ENCODE results near the gene ANKRD34C.

Gene ANKRD34C

DNA sequence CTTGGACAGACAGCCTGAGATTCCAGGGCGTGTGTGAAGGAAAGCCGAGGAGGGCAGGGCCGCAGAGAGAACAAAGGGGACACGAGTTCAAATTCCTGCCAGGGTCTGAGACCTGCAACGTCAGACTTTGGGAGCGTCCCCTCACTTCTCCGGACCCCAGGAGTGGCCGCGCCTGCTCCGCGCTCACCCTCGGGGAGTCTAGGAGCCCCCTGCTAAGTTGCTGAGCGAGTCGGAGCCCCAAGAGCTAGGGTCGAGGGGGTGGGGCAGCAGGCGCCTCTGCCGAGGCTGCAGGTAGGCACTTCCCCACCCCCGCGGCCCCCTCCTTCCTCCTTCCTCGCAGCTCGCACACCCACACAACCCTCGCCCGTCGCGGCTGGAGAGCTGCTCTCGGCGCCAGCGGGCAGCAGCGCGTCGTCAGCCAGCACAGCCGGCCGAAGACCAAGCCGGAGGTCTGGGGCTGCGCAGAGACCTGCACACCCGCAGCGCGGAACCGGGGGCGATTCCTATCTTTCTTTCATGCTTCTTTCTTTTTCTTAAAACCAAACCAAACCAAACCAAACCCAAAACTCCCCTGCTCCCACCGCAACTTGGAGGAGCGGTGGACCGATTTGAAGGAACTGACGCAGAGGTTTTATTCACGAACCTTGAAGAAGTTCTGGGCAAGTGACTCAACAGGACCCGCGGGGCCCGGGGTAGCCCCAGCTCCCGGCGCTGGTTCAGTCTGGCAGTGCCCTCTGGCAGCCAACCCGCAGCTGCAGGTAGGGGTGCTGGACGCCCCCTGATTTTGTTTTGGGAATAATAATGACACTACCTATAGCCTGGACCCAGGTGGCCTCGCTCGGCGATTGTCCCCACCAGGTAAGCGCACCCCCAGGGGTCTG lies at the start of gene ANKRD34C:
Gene ANKRD34C (plus strand): TSS at position 352 of the 881 bp plus-strand sequence. CDS start 10,563 bp downstream, outside the sequence.
- DNase-seq (ENCODE audit: low read depth) = no peak

DNA sequence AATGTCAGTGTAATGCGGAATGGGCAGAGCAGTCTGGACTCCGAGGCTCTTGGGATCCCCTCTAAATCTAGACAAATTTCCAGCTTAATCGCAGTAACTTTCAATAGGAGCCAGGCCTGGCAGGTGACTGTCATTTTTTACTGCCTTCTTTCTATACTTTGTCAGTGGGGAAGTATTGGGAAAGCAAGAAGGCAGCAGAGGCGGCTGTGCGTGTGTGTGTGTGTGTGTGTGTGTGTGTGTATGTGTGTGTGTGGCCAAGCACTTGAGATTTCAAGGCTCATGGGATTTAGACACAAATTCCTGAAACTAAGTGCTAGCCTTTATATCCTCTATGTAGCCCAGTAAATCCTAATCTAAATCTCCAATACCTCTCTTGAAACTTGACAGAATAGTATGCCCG lies 49.3 kb upstream of the ANKRD34C start:
- no peak for DNase-seq (ENCODE audit: low read depth)

DNA sequence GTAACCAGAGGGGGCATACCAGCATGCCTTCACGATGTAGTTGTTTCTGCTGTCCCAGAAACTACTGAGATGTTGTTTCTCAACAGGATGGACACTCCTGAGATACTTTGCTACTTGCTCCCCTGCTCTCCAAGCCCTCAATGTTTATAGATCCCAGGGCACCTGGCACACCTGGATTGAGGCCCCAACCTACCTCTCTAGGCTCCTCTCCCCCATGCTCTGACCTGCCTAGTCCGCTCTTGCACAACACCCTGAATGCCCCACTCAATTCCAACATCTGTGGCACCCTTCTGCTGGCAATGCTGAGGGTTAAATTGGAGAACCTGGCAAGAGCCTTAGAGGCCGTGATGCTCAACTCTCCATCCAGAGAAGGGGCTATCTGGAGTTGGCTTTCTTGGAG lies 42.5 kb upstream of the ANKRD34C start:
- no peak for DNase-seq (ENCODE audit: low read depth)

DNA sequence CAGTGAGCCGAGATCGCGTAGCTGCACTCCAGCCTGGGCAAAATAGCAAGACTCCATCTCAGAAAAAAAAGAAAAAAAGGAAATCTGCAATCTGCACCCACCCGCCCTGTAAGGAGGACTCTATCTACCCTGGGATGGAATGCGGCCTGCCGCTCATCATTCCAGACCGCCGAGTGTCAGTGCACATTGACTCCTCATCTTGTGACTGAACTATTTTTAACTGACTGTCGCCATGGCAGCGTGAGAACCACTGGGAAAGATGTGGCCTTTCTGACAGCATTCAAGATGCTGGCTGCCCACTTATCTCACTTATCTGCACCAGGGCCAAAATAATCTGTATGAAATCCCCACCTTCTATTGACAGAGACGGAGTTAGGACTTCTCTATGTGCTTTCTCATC lies 38.8 kb upstream of the ANKRD34C start:
- no peak for DNase-seq (ENCODE audit: low read depth)

DNA sequence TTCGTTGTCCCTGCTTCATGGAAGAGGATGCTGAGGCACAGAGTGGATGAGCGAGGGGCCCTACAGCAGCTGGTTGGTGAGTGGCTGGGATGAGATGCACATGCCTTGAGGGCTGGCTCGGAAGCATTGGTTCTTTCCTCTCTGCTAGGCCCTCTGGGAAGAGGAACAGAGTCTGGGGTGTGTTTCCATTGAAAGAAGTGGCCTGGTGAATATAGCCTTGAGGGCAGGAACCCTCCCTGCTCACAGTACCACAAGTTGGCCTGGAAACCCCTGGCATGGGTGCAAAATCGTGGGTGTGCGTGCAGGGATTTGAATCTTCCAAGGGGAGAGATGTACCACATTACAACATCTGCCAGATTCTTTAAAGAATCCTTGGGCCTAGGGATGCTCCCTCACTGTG lies 37.6 kb upstream of the ANKRD34C start:
- DNase-seq (ENCODE audit: low read depth) = no peak

DNA sequence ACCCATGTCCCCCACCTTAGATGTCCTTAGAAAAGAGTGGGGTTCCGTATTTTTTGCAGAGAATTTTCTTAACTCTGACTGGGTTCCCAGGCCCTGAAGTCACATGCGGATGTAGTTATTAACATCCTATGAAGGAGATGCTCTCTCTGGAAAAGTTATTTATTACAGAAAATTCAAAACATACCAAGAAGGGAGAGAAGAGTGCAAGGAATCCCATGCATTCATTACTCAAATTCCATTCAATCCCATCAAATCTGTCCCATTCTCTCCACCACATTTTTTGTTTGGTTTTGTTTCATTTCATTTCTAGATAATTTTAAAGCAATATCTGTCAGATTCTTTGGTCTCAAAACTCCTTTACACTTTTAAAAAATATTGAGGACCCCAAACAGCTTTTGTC lies 34.3 kb upstream of the ANKRD34C start:
- no peak for DNase-seq (ENCODE audit: low read depth)

DNA sequence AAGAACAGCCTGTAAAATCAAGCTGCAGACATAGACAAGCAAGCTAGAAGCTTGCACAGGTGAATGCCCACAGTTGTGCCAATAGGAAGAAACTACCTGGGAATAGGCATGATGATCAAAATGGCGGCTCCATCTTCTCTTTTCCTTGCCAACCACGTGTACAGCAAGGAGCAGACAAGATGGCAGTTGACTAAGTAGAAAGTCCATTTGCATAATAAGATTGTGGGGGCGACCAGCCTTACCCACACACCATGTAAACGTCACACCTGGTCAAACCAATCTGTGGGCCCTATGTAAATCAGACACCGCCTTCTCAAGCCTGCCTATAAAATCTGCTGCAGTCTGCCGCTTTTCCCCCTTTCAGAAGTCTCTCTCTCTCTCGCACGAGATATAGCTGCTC lies 25.1 kb upstream of the ANKRD34C start:
- no peak for DNase-seq (ENCODE audit: low read depth)

DNA sequence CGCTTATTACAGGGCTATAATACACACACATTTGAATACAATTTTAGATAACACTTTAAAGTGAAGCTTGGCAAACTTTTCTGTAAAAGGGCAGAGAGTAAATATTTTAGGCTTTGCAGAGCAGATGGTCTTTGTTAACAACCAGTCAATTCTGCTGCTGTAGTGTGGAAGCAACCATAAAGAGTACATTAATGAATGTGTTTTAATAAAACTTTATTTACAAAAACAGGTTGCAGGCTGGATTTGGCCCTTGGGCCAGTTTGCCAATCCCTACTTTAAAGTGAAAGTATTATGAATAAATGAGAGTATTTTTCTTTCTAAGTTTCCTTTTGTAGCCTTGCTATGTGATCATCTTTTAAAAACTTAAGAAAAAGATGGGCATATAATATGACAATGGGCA lies 20.7 kb upstream of the ANKRD34C start:
- no peak for DNase-seq (ENCODE audit: low read depth)

DNA sequence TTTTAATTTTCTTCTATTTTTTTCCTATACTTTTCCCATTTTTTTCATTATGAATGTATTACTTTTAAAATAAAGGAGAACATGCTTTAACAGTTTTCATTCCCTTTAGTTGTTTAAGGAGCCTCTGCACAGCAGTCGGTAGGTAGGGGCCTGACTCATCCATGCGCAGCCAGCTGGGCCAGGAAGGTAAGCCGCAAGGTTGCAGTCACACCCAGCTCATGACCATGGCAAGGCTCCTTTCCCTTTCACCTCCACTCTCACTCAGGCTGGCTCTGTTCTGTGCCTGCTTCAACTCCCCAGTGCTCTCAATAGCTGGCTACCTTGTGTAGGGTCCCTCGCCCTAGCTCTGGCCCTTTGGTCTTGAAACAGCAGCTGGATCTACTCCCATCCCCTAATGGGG lies 17.4 kb upstream of the ANKRD34C start:
- no peak for DNase-seq (ENCODE audit: low read depth)

DNA sequence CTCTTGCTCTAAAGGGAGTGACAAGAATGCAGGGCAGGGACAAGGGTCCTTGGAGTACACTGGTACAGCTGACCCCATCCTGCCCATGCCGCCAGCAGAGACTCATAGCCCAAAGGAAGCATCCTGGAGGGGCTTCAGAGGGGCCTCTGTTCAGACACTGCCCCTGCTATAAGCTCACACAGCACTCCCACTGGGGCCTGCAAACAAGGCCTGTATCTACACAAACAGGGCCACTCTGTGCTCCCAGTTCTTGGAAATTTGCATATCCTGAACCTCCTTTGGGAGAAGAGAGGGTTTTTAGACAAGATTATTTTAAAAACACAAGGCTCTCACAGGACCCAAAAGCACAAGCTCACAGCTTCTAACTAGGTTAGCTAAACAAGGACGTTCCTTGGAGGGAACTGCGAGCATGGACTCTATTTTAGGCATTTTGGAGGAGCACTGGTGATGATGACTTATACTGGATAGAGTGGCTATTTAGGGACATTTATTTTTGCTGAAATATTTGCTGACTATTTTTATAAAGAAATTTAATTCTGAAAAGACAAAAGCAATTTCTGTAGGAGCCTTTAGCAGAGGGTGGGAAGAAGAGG lies 16.4 kb upstream of the ANKRD34C start:
- no peak for DNase-seq (ENCODE audit: low read depth)

DNA sequence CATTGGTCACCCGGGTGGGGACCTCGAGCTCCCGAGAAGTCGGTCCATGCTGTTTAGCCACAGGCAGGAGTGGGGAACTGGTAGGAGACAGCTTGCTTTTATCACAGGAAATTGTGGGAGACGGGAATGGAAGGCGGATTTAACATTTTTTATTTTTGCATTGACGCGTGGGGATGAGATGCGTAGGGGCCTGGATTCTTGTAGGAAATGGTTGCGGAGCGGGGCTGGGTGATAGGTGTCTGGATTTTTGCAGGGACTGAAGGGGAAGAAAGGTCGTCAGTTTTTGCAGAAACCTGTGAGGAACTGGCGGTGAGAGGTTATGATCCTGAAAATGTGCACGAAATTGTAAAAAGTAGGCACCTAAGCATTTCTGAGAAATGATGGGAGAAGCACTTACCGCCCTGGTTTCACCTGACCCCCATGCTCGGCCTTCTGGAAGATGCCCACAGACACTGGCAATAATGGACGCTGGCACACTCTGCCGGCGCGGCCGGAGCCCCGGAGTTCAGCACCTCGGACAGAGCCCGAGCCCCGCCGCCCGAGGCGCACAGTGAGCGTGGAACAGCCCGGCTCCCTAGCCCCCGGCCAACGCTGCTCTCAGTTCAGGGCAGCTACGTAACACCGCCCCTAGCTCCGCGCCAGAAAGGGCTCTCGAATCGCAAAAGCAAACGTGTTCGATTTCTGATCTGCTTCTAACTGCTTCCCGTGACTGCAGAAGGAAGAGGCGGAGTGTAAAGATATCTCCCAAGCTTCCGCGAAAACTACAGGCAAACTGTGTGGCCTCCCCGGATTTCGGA lies 928 bp downstream of the ANKRD34C start:
- peak; percentile 28 for DNase-seq (ENCODE audit: low read depth)

DNA sequence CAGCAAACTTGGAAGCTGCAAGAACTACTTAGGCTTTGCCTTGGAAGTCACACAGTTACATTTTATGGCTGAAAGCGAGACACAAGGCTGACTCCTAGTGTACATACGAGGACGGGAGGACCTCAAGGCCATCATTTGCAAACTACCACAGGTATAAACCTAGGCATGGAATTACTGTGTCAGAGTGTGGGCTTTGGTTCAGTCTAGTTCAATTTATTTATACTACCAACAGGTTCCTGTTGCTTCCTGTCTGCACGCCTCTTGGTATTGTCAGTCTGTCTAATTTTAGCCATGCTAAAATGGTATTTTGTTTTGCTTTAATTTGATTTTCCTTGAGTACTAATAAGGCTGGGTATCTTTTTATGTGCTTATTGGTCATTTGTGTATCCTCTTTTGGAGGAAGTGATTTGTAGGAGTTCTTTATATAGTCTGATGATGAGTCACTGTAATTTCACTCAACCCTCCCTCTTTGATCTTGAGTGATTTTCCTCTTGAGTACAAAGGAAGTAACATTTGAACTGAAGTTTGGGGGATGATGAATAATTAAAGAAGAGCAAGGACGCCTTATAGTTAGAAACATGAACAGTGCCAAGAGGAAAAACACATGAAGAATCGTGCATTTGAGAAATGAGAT lies 8.2 kb downstream of the ANKRD34C start:
- no peak for DNase-seq (ENCODE audit: low read depth)

DNA sequence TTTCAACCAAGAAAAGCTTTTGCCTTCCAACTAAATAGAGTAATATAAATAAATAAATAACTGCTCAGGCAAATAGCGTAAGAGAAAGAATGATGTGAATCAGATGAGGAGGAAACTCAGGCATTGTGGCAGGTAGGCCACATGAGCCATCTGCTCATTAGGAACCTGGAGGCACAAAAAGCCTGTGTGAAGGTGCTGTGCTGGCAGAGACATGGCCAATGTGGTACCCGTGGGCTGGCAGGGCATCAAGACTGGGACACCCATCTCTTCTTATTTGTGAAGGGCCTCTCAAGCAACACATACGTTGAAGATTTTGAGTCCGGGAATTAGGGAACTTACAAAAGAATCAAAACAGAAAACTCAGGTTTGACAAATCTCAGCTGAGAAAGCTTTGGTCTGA lies 9.5 kb downstream of the ANKRD34C start:
- DNase-seq (ENCODE audit: low read depth) = no peak

DNA sequence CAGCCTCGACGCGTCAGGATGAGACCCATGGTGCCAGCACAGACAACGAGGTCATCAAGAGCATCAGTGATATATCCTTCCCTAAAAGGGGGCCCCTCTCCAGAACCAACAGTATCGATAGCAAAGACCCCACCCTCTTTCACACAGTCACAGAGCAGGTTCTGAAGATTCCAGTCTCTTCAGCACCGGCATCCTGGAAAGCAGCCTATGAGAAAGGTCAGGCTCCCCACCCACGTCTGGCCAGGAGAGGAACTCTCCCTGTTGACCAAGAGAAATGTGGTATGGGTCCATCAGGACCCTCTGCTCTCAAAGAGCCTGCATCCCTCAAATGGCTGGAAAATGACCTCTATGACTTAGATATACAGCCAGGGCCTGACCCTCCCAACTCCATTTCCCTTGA lies 11.6 kb downstream of the ANKRD34C start:
- no peak for DNase-seq (ENCODE audit: low read depth)

DNA sequence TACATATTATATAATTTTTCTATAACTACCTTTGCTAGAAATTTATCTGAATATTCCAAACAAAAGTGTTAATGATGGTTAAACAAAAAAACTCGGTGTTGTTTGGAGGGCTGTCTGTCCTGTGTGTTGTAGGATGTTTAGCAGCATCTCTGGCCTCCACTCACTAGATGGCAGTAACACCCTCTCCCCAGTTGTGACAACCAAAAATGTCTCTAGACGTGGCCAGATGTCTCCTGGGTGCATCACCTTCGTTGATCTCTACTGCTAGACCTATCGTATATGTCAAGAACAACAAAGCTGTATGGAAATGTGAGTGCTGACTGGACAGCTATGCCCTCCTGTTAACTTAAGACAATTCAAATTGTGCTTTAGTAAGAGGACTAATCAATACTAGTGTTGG lies 14.1 kb downstream of the ANKRD34C start:
- DNase-seq (ENCODE audit: low read depth) = no peak

DNA sequence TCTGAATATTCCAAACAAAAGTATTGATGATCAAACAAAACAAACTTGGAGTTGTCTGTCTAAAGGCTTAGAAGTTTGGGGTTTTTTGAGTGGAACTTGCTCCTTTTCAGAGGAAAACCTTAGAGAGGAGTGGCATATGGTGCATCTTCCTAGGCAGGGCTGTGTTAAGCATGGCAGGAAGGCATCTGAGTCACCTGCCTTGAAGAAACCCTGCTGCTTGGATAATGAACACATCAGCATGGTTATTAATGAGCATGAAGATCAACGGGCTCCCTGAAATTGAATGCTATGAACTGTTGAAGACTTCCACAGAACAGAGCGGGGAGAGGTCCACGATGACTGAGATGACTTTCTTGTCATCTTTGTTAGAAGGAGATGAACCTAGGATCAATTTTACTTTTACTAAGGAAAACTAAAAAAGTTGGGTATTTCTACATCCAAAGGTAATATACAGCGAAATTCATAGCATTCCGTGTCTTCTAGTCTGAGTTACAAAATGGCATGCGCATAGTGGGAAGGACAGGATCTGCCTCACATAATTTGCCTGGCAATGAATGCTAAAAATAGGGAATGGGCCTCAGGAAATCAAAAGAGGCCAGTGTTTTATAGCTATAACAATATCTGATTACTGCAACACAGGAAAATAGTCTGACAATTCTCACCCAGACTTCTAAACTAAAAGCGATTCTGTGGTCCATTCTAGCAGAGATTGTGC lies 16.8 kb downstream of the ANKRD34C start:
- DNase-seq (ENCODE audit: low read depth) = no peak

DNA sequence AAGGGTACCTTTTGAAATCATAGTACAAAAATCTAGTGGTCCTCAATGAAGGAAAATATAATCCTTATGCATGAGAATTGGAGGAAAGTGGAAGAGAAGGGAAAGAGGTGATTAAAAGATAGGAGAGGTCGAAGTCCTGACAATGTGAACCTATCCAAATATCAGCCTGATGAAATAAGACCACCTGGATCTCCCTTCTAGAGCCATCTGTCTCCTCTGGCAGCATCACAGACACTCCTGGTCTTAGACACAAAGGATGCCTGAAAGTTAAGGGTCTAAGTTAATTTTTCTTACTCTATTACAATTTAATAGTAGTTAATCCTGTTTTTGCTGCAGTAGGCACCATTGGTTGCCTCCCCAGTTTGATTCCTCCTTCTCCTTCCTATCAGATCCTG lies 17.3 kb downstream of the ANKRD34C start:
- DNase-seq (ENCODE audit: low read depth) = no peak

DNA sequence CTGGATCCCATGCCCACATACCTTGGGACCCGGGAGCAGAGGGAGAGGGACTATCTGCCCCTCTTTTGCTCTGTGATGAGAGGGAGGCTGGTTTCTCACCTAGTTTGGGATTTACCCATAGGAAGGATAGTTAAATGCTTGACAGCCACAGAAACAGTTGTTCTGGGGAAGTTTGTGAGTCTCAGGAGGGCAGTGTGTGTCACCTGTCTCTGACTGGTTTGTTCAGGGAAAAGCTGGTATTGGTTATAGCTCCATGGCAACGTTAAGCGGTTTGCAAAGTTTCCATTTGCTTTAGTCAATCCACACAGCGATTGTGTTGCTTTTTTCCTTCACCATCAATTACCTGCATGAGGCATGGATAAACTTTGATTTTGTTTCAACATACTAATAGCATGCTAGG lies 24.7 kb downstream of the ANKRD34C start:
- no peak for DNase-seq (ENCODE audit: low read depth)

DNA sequence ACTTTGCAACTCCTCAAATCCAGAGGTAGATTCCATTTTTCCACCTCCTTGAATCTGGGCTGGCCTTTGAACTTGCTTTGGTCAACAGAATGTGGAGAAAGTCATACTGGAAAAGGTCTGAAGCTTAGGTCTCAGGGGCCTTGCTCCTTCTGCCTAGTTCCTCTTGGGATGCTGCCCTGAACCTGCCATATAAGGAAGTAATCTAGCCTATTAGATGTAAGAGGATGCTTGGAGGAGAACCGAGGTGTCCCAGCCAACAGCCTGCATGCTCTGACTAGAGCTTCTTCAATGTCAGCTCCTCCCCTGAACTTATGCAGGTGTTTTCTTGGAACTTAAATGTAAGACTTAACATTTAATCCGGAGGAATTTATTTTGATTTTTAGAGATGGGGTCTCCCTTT lies 26.4 kb downstream of the ANKRD34C start:
- no peak for DNase-seq (ENCODE audit: low read depth)

DNA sequence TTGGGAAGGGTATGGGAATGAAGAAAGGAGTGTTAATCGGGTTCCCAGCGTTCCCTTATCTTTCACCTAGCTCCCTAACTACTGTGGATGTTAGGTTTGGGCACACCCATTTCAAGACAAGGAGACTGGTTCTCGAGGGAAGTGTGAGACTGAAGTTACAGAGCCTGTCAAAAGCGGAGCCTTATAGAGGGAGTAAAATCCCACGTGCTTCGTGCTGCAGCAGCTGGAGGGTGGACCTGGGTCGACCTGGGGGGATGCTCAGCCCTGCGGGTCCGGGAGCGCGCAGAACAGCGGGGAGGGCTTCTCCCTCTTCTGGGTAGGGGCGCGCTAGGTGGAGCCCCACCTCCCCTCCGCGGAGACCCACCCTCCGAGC lies 28.1 kb downstream of the ANKRD34C start:
- peak; percentile 23 for DNase-seq (ENCODE audit: low read depth)

DNA sequence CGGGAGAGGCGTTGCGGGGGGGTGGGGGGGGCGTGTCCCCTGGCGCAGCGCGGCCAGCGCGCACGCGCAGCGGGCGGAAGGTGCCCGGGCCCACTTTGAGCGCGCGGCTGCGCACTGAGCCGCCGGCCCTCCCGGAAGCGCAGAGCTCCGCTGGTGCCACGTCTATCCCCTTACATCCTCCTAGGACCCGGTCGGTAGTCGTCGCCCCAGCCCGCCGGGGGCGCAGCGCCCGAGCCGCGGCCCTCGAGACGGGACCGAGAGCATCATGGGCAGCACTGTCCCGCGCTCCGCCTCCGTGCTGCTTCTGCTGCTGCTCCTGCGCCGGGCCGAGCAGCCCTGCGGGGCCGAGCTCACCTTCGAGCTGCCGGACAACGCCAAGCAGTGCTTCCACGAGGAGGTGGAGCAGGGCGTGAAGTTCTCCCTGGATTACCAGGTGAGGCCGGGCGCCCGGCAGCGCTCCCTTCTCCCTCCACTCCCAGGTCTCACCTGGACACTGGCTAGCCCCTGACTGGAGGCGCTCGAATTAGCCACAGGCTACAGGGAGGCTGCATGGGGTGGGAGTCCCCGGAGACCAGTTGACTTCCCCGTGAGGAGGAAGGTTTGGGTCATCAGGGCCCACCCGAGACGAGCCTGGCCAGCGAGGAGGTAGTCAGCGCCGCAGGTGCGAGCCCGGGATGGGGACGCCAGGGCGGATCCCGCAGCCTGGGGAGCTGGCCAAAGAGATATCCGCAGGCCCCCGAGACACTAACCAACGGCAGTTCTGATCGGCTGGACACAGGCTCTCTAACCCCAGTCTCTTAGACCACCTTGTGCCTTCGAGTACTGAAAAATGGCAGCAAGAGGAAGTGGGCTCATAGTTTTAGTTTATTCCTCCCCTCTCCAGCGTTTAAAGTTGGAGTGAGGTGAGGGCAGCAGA lies 28.7 kb downstream of the ANKRD34C start, which contains the start of gene TMED3:
Gene TMED3 (plus strand): TSS at position 128 of the 916 bp plus-strand sequence. CDS start 138 bp downstream, at position 266.
- peak; percentile 85 for DNase-seq (ENCODE audit: low read depth)

Measured in iris pigment epithelial cell (primary cell).